SJCRH30 (cell line): ENCODE results near the gene DNM3. TPM values are rescaled to one million over a fixed set of nuclear protein-coding genes. Genes with fewer than 3 reads are reported as not detected.

Source experiments
- DNase-seq, 2 experiments: peaks; one replicate each; pipeline ENCODE4 v3.0.0-alpha.2; 2015 to 2020
- H3K27ac ChIP-seq: fragments of 250-450 bp; sonication (Bioruptor Pico); 2 replicates; pipeline ENCODE4 v1.5.1; 2020; ENCODE audit warnings: mild to moderate bottlenecking, moderate library complexity
- H3K27me3 ChIP-seq: fragments of 250-450 bp; sonication (Bioruptor Pico); 2 replicates; pipeline ENCODE4 v1.5.1; 2020; ENCODE audit warnings: mild to moderate bottlenecking, moderate library complexity
- H3K36me3 ChIP-seq: fragments of 250-450 bp; sonication (Bioruptor Pico); 2 replicates; pipeline ENCODE4 v1.5.1; 2020; ENCODE audit warnings: mild to moderate bottlenecking, moderate library complexity
- H3K4me1 ChIP-seq: fragments of 250-450 bp; sonication (Bioruptor Pico); 2 replicates; pipeline ENCODE4 v1.5.1; 2020; ENCODE audit warnings: mild to moderate bottlenecking, moderate library complexity
- H3K4me3 ChIP-seq: fragments of 250-450 bp; sonication (Bioruptor Pico); 2 replicates; pipeline ENCODE4 v1.5.1; 2020; ENCODE audit warnings: mild to moderate bottlenecking, moderate library complexity
- H3K9me3 ChIP-seq: fragments of 250-450 bp; sonication (Bioruptor Pico); replicated peaks from 2 replicates; pipeline ENCODE4 v1.5.1; 2020; ENCODE audit warnings: mild to moderate bottlenecking, moderate library complexity
- total RNA-seq: library from RNA; depleted of rRNA; stranded (reverse); fragments of >200 nt; shearing (Covaris generic); gene quantifications from 2 replicates; pipeline ENCODE4 v1.2.3, GENCODE V29; 2014; rRNA removed

DNM3 gene
- total RNA-seq, 1 experiment from 2014 or later, result 13.7 TPM

- H3K4me1 ChIP-seq, result peaks cover 25% of the 10 kb centered on the region
- DNase-seq, result peak; percentile 77 to 89
- H3K27ac ChIP-seq, result peak overlapping the region; percentile 27
- H3K36me3 ChIP-seq, result no peaks in the 10 kb centered on the region
- H3K4me3 ChIP-seq, result peak overlapping the region; percentile 39
- no peaks in the 10 kb centered on the region for H3K9me3 ChIP-seq
- no peaks in the 10 kb centered on the region for H3K27me3 ChIP-seq
Measured at GRCh38 chr1:172449585-172450523, 608.6 kb downstream of the DNM3 start.

- Histone ChIP-seq H3K9me3 (no peaks in the 10 kb centered on the region), H3K27me3 (no peaks in the 10 kb centered on the region), H3K36me3 (no peaks in the 10 kb centered on the region), H3K4me1 (peaks cover 25% of the 10 kb centered on the region), H3K27ac (peak overlapping the region; percentile 27), H3K4me3 (peak overlapping the region; percentile 39)
- DNase-seq, result no peak
Measured at GRCh38 chr1:172450524-172450885, 609.2 kb downstream of the DNM3 start.

DNA sequence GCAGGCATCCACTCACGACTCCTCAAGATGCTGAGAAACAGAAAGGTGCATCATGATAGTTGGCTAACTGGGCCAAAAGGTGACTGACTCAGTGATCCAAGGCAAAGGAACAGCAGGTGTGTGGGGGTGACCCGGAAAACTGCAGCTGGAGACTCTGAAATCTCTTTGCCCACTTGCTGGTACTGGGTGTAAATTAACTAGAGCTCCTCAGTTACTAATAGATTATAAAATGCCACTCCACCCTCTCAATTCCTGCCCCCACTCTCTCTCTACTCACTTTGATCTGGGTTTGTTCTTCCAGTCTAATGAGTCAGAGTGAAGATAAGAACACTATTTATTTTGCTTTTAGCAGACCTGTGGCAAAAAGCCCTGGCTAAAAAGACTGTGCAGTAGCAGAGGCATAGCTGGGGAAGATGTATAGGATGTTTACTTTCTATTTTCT is 609.7 kb downstream of the DNM3 start:
- DNase-seq, result no peak
- H3K36me3 ChIP-seq, result no peaks in the 10 kb centered on the region
- H3K27ac ChIP-seq, result no peak overlapping the region
- peaks cover 25% of the 10 kb centered on the region for H3K4me1 ChIP-seq
- no peaks in the 10 kb centered on the region for H3K9me3 ChIP-seq
- no peak overlapping the region; the same call in 1 of the 2 replicates for H3K4me3 ChIP-seq
- H3K27me3 ChIP-seq, result no peaks in the 10 kb centered on the region

- peak; percentile 88 to 94 for DNase-seq
- H3K36me3 ChIP-seq, result no peaks in the 10 kb centered on the region
- H3K9me3 ChIP-seq, result no peaks in the 10 kb centered on the region
- peak overlapping the region; percentile 91 for H3K27ac ChIP-seq
- peak overlapping the region; percentile 51 for H3K4me3 ChIP-seq
- H3K4me1 ChIP-seq, result peaks cover 25% of the 10 kb centered on the region
- H3K27me3 ChIP-seq, result no peaks in the 10 kb centered on the region
Measured at GRCh38 chr1:172452536-172453152, 611.3 kb downstream of the DNM3 start.

- DNase-seq, result no peak
- Histone ChIP-seq H3K4me3 (peak overlapping the region; percentile 51), H3K9me3 (no peaks in the 10 kb centered on the region), H3K27ac (peak overlapping the region; percentile 91), H3K4me1 (peaks cover 25% of the 10 kb centered on the region), H3K36me3 (no peaks in the 10 kb centered on the region), H3K27me3 (no peaks in the 10 kb centered on the region)
Measured at GRCh38 chr1:172453153-172453545, 611.9 kb downstream of the DNM3 start.

- DNase-seq, result no peak
- Histone ChIP-seq H3K27me3 (no peaks in the 10 kb centered on the region), H3K9me3 (no peaks in the 10 kb centered on the region), H3K27ac (peak overlapping the region; percentile 91), H3K4me3 (peak overlapping the region; percentile 51), H3K4me1 (peaks cover 25% of the 10 kb centered on the region), H3K36me3 (no peaks in the 10 kb centered on the region)
Measured at GRCh38 chr1:172453607-172454006, 612.3 kb downstream of the DNM3 start.

DNA sequence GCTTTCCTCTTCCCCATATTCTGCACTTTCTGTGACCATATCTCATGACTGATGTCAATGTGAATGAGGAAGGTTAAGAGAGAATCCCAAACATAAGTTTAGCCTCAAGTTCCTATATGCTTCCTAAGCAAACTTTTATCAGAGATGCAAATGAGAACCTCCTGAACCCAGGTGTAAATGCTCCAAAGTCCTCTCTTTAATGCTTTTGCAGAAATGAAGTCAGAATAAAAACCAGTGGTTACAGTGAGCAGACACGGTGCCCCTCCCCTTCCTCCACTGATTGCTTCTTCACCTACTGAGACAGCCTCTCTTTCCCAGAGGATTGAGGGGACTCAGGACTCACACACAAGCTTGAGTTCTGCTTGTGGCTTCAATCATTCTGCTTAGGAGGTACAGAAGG is 614.2 kb downstream of the DNM3 start:
- H3K9me3 ChIP-seq, result no peaks in the 10 kb centered on the region
- H3K27me3 ChIP-seq, result no peaks in the 10 kb centered on the region
- H3K36me3 ChIP-seq, result no peaks in the 10 kb centered on the region
- peaks cover 26% of the 10 kb centered on the region for H3K4me1 ChIP-seq
- no peak overlapping the region for H3K27ac ChIP-seq
- no peak overlapping the region for H3K4me3 ChIP-seq
- DNase-seq, result no peak

GRCh38 chr1:172456344-172456769 is 615.1 kb downstream of the DNM3 start:
- no peak for DNase-seq
- Histone ChIP-seq H3K36me3 (no peaks in the 10 kb centered on the region), H3K27ac (no peak overlapping the region), H3K4me3 (no peak overlapping the region), H3K27me3 (no peaks in the 10 kb centered on the region), H3K4me1 (peaks cover 25% of the 10 kb centered on the region), H3K9me3 (no peaks in the 10 kb centered on the region)

DNA sequence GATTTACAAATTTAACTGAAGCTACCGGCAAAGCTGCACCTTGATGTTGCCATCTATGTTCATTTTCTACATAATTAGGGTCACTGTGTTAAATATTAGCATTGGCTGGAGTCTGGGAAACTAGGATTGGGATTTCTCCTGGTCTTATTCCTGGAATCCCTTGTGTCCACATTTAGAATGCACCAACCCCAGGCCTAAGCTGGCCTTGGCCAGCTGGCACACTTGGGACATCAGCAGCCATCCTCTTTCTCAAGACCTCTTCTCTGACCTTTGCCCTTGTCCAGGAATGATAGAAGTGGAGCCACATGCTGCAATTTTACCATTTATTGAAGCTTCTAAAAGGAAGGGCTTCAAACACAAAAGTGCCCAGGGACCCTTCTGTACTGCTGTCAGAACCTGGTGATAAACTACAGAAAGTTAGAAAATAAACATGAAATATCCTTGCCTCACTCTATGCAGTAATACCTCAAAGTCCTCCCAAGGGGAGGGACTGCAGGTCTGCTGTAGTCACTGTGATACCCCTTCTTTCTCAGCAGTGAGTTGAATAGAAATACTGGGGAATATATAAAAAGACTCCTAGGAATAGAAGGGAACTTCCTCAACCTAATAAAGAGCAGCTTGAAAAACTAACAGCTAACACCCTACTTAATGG is 616.3 kb downstream of the DNM3 start:
- Histone ChIP-seq H3K36me3 (no peaks in the 10 kb centered on the region), H3K27me3 (no peaks in the 10 kb centered on the region), H3K4me3 (no peak overlapping the region), H3K4me1 (peaks cover 18% of the 10 kb centered on the region), H3K27ac (no peak overlapping the region), H3K9me3 (no peaks in the 10 kb centered on the region)
- no peak for DNase-seq

GRCh38 chr1:172460177-172460576 is 618.9 kb downstream of the DNM3 start:
- Histone ChIP-seq H3K9me3 (no peaks in the 10 kb centered on the region), H3K4me1 (peaks cover 12% of the 10 kb centered on the region), H3K36me3 (no peaks in the 10 kb centered on the region), H3K27ac (no peak overlapping the region), H3K27me3 (no peaks in the 10 kb centered on the region), H3K4me3 (no peak overlapping the region)
- DNase-seq, result no peak

DNA sequence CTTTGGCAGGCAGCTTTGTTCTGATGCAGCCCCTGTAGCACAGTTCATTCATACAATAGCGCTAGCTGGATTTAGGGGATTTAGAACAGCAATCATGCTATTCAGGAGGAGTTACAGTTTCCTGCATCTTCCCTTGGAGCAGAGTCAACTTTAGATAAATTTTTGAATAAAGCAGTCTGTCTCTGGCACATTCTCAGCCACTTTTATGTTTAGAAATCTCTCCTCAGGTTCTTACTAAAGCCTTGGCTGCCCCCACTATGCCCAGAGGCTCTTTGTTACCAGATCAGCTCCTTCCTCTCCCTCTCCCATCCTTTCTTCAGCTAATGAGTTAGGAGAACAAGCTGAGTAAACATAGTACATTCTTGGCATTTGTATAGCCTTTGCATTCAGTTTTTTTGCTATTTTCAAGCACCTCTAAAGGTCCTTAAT is 619.6 kb downstream of the DNM3 start:
- no peaks in the 10 kb centered on the region for H3K36me3 ChIP-seq
- no peaks in the 10 kb centered on the region for H3K27me3 ChIP-seq
- H3K27ac ChIP-seq, result no peak overlapping the region
- H3K4me1 ChIP-seq, result peaks cover 12% of the 10 kb centered on the region
- no peaks in the 10 kb centered on the region for H3K9me3 ChIP-seq
- peak in 1 of 2 experiments; percentile 45 for DNase-seq
- H3K4me3 ChIP-seq, result no peak overlapping the region

Other genes with a start within 250 kb of the DNM3 start
- not detected in 2 replicates for gene MYOCOS, start 219.3 kb upstream of the DNM3 start, total RNA-seq
- gene MYOC, start 188.8 kb upstream of the DNM3 start, total RNA-seq, result not detected in 2 replicates
- 5.3 and 9.3 TPM in 2 replicates for gene VAMP4, start 99.4 kb upstream of the DNM3 start, total RNA-seq
- gene METTL13, start 59.8 kb upstream of the DNM3 start, total RNA-seq, result 29.0 and 29.2 TPM in 2 replicates